DOHH2 (cell line): ENCODE results near the gene GNB1L.

ENCODE experiments used
- EZH2phosphoT487 ChIP-seq: fragments of 200-600 bp; sonication (generic); IDR thresholded peaks from 2 replicates; pipeline ENCODE4 v1.6.1; 2017; ENCODE audit warnings: borderline replicate concordance, mild to moderate bottlenecking, antibody characterized with exemption, low read length, moderate library complexity, mixed read lengths
- TF ChIP-seq, protein P1 (sequence below): fragments of 200-600 bp; sonication (generic); IDR thresholded peaks from one replicate; pipeline ENCODE4 v1.5.1; 2014; ENCODE audit warnings: antibody characterized with exemption, mild to moderate bottlenecking, low read depth, low read length; ENCODE audit not compliant: poor library complexity, severe bottlenecking

GRCh38 chr22:19759427-19760057 lies 95.1 kb downstream of the GNB1L start:
- TF ChIP-seq, protein P1, sequence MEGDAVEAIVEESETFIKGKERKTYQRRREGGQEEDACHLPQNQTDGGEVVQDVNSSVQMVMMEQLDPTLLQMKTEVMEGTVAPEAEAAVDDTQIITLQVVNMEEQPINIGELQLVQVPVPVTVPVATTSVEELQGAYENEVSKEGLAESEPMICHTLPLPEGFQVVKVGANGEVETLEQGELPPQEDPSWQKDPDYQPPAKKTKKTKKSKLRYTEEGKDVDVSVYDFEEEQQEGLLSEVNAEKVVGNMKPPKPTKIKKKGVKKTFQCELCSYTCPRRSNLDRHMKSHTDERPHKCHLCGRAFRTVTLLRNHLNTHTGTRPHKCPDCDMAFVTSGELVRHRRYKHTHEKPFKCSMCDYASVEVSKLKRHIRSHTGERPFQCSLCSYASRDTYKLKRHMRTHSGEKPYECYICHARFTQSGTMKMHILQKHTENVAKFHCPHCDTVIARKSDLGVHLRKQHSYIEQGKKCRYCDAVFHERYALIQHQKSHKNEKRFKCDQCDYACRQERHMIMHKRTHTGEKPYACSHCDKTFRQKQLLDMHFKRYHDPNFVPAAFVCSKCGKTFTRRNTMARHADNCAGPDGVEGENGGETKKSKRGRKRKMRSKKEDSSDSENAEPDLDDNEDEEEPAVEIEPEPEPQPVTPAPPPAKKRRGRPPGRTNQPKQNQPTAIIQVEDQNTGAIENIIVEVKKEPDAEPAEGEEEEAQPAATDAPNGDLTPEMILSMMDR, result no peak
- TF ChIP-seq EZH2phosphoT487, result peak; percentile 80
